H9 (cell line): ENCODE results near the gene PLEKHD1. TPM values are rescaled to one million over a fixed set of nuclear protein-coding genes. Genes with fewer than 3 reads are reported as not detected.

Experiments
- DNase-seq: peaks from one replicate; pipeline ENCODE4 v3.0.0-alpha.2; 2017
- H2AFZ ChIP-seq: one replicate; pipeline ENCODE4 v1.6.1; 2013; ENCODE audit warnings: mild to moderate bottlenecking, low read length, control low read depth, moderate library complexity
- H2AK5ac ChIP-seq: 2 replicates; pipeline ENCODE4 v1.6.1; 2013; ENCODE audit warnings: low read length, control low read depth, mixed read lengths; ENCODE audit not compliant: insufficient read length
- H2BK120ac ChIP-seq: one replicate; pipeline ENCODE4 v1.6.1; 2013; ENCODE audit warnings: low read depth, mild to moderate bottlenecking, low read length, control low read depth, inconsistent platforms; ENCODE audit not compliant: poor library complexity, severe bottlenecking
- H2BK12ac ChIP-seq: 2 replicates; pipeline ENCODE4 v1.6.1; 2013; ENCODE audit warnings: low read length, control low read depth, mixed read lengths, low read depth; ENCODE audit not compliant: insufficient read length
- H2BK15ac ChIP-seq: 2 replicates; pipeline ENCODE4 v1.6.1; 2013; ENCODE audit warnings: low read depth, low read length, control low read depth
- H2BK20ac ChIP-seq: one replicate; pipeline ENCODE4 v1.6.1; 2013; ENCODE audit warnings: low read depth, mild to moderate bottlenecking, low read length, control low read depth, inconsistent platforms; ENCODE audit not compliant: poor library complexity, severe bottlenecking
- H2BK5ac ChIP-seq: 2 replicates; pipeline ENCODE4 v1.6.1; 2013; ENCODE audit warnings: low read length, control low read depth, mixed read lengths; ENCODE audit not compliant: insufficient read length
- H3K14ac ChIP-seq: 2 replicates; pipeline ENCODE4 v1.6.1; 2013; ENCODE audit warnings: low read length, control low read depth; ENCODE audit not compliant: insufficient read depth
- H3K18ac ChIP-seq: 2 replicates; pipeline ENCODE4 v1.6.1; 2013; ENCODE audit warnings: low read depth, mild to moderate bottlenecking, mixed read lengths, low read length, control low read depth; ENCODE audit not compliant: insufficient read length
- H3K23ac ChIP-seq: 2 replicates; pipeline ENCODE4 v1.6.1; 2013; ENCODE audit warnings: low read length, control low read depth, mixed read lengths, low read depth; ENCODE audit not compliant: insufficient read length
- H3K23me2 ChIP-seq: 2 replicates; pipeline ENCODE4 v1.6.1; 2013; ENCODE audit warnings: low read depth, mild to moderate bottlenecking, mixed read lengths, low read length, control low read depth; ENCODE audit not compliant: insufficient read length, poor library complexity, severe bottlenecking
- H3K27ac ChIP-seq: 2 replicates; pipeline ENCODE4 v1.5.1; 2013; ENCODE audit warnings: low read length, control low read depth, mixed read lengths, low read depth; ENCODE audit not compliant: insufficient read length
- H3K27me3 ChIP-seq: 2 replicates; pipeline ENCODE4 v1.6.1; 2013; ENCODE audit warnings: low read length, control low read depth, inconsistent platforms; ENCODE audit not compliant: insufficient read depth
- H3K4ac ChIP-seq: 2 replicates; pipeline ENCODE4 v1.6.1; 2013; ENCODE audit warnings: low read depth, mild to moderate bottlenecking, control low read depth, inconsistent platforms, low read length, moderate library complexity
- H3K4me1 ChIP-seq: 2 replicates; pipeline ENCODE4 v1.6.1; 2013; ENCODE audit warnings: low read length, control low read depth, inconsistent platforms; ENCODE audit not compliant: insufficient read depth
- H3K4me2 ChIP-seq: 2 replicates; pipeline ENCODE4 v1.6.1; 2013; ENCODE audit warnings: low read length, control low read depth, mixed read lengths; ENCODE audit not compliant: insufficient read length, insufficient read depth
- H3K56ac ChIP-seq: 2 replicates; pipeline ENCODE4 v1.6.1; 2013; ENCODE audit warnings: low read depth, mild to moderate bottlenecking, mixed read lengths, low read length, control low read depth; ENCODE audit not compliant: insufficient read length
- H3K79me1 ChIP-seq: 2 replicates; pipeline ENCODE4 v1.6.1; 2013; ENCODE audit warnings: low read depth, mild to moderate bottlenecking, moderate library complexity, low read length, control low read depth, inconsistent platforms; ENCODE audit not compliant: insufficient read depth, poor library complexity, severe bottlenecking
- H3K79me2 ChIP-seq: 2 replicates; pipeline ENCODE4 v1.6.1; 2013; ENCODE audit warnings: low read length, control low read depth, inconsistent platforms; ENCODE audit not compliant: insufficient read depth
- H3K9ac ChIP-seq: 2 replicates; pipeline ENCODE4 v1.6.1; 2013; ENCODE audit warnings: low read length, control low read depth, mixed read lengths; ENCODE audit not compliant: insufficient read length; ENCODE audit errors: extremely low read depth
- H3K9me3 ChIP-seq: one replicate; pipeline ENCODE4 v1.6.1; 2013; ENCODE audit warnings: low read depth, low read length, inconsistent platforms; ENCODE audit not compliant: control insufficient read depth
- H3T11ph ChIP-seq: one replicate; pipeline ENCODE4 v1.6.1; 2013; ENCODE audit warnings: mild to moderate bottlenecking, low read length, control low read depth, inconsistent platforms
- H4K20me1 ChIP-seq: one replicate; pipeline ENCODE4 v1.6.1; 2013; ENCODE audit not compliant: control insufficient read depth, insufficient read length, insufficient read depth
- H4K5ac ChIP-seq: 2 replicates; pipeline ENCODE4 v1.6.1; 2013; ENCODE audit warnings: low read depth, mild to moderate bottlenecking, mixed read lengths, low read length, control low read depth; ENCODE audit not compliant: insufficient read length
- H4K8ac ChIP-seq: replicated peaks from 2 replicates; pipeline ENCODE4 v1.6.1; 2013; ENCODE audit warnings: low read length, control low read depth, mixed read lengths, low read depth; ENCODE audit not compliant: insufficient read length
- H4K91ac ChIP-seq: 2 replicates; pipeline ENCODE4 v1.6.1; 2013; ENCODE audit warnings: low read depth, mild to moderate bottlenecking, moderate library complexity, mixed read lengths, low read length, control low read depth; ENCODE audit not compliant: insufficient read length
- H3K27ac Mint-ChIP-seq, 3 experiments: 2 replicates in 2 of 3; 3 replicates in 1 of 3; pipeline ENCODE4 v1.8.0; 2020 to 2021; ENCODE audit warnings: mixed read lengths in 3 of 3, mild to moderate bottlenecking in 1 of 3, moderate library complexity in 1 of 3
- H3K27me3 Mint-ChIP-seq: 2 replicates; pipeline ENCODE4 v1.8.0; 2021; ENCODE audit warnings: low read depth, mild to moderate bottlenecking, moderate library complexity, mixed read lengths
- H3K36me3 Mint-ChIP-seq, 3 experiments: 2 replicates in 2 of 3; 3 replicates in 1 of 3; pipeline ENCODE4 v1.8.0; 2020 to 2021; ENCODE audit warnings: low read depth in 3 of 3, mixed read lengths in 3 of 3; ENCODE audit not compliant: insufficient read depth in 1 of 3
- H3K4me1 Mint-ChIP-seq, 2 experiments: 2 replicates each; pipeline ENCODE4 v1.8.0; 2020; ENCODE audit warnings: mixed read lengths in 2 of 2
- H3K4me3 Mint-ChIP-seq, 2 experiments: 2 replicates in 1 of 2; 3 replicates in 1 of 2; pipeline ENCODE4 v1.8.0; 2020 to 2021; ENCODE audit warnings: mild to moderate bottlenecking in 2 of 2, mixed read lengths in 2 of 2, moderate library complexity in 1 of 2
- H3K9me3 Mint-ChIP-seq, 2 experiments: 2 replicates in 1 of 2; 3 replicates in 1 of 2; pipeline ENCODE4 v1.8.0; 2020; ENCODE audit warnings: mild to moderate bottlenecking in 2 of 2, mixed read lengths in 2 of 2, moderate library complexity in 1 of 2
- CTCF ChIP-seq: fragments of 200-600 bp; sonication (generic); conservative IDR thresholded peaks from 3 replicates; pipeline ENCODE4 v1.8.0; 2021; ENCODE audit warnings: antibody characterized with exemption, mild to moderate bottlenecking
- WGBS: extraction: QIAGEN DNeasy Blood & Tissue Kit; methylation state at CpG from one replicate; pipeline ENCODE4 v1.1.7; 2013; ENCODE audit warnings: missing lambda C conversion rate, low lambda C conversion rate, mixed read lengths; ENCODE audit not compliant: insufficient read length; ENCODE audit errors: extremely low coverage; 5-methylcytosine and 5-hydroxymethylcytosine counted together
- total RNA-seq: library from RNA; stranded (reverse); gene quantifications from 2 replicates; pipeline ENCODE4 v1.2.1, GENCODE V29; 2021

PLEKHD1 gene
- total RNA-seq, 1 experiment from 2014 or later, result 0.37 TPM

GRCh38 chr14:69473260-69473659 is 11.3 kb upstream of the PLEKHD1 start:
- Histone ChIP-seq H3K4me2 (no peak overlapping the region), H3K4me1 (no peaks in the 10 kb centered on the region), H3K79me2 (no peaks in the 10 kb centered on the region), H3K18ac (no peak overlapping the region), H2BK5ac (no peak overlapping the region), H3K27ac (no peak overlapping the region), H3K23ac (no peak overlapping the region), H2BK15ac (no peak overlapping the region), H3K9me3 (no peaks in the 10 kb centered on the region), H3K56ac (no peak overlapping the region), H3T11ph (no peak overlapping the region), H3K4ac (no peak overlapping the region), H2AK5ac (no peak overlapping the region), H3K23me2 (no peaks in the 10 kb centered on the region), H3K9ac (no peak overlapping the region), H3K14ac (no peak overlapping the region), H4K91ac (no peak overlapping the region), H4K5ac (no peak overlapping the region), H3K27me3 (no peaks in the 10 kb centered on the region), H4K20me1 (no peaks in the 10 kb centered on the region), H3K79me1 (no peaks in the 10 kb centered on the region), H4K8ac (no peak overlapping the region), H2BK120ac (no peak overlapping the region), H2AFZ (no peak overlapping the region), H2BK20ac (no peak overlapping the region), H2BK12ac (no peak overlapping the region)
- Mint-ChIP-seq H3K36me3 (peaks cover 0 to 9% (median under 1%) of the 10 kb centered on the region in 3 experiments; a peak in 4 of 7 replicates), H3K9me3 (peaks cover under 1 to 3% of the 10 kb centered on the region in 2 experiments; a peak in 2 of 5 replicates), H3K27ac (no peak overlapping the region), H3K4me3 (no peak overlapping the region), H3K27me3 (peaks cover 10% of the 10 kb centered on the region), H3K4me1 (0 out of 4 replicates have a peak, but pooled peaks cover 0 to under 1% of the 10 kb centered on the region in 2 experiments)
- no peak for DNase-seq
- WGBS, result no CpG with 5 or more reads among the region's 3 CpGs
- TF ChIP-seq CTCF, result no peak
